Superior temporal gyrus (tissue), 1 donor: ENCODE results near the gene MUS81.

Experiments used
- DNase-seq: peaks from one replicate; pipeline ENCODE4 v3.0.0-alpha.2; 2016; ENCODE audit errors: extremely low spot score

MUS81 gene

GRCh38 chr11:65912845-65913244, 52.6 kb downstream of the MUS81 start:
- no peak for DNase-seq

GRCh38 chr11:65915101-65915820, 55.0 kb downstream of the MUS81 start:
- no peak for DNase-seq

GRCh38 chr11:65915821-65916251, 55.6 kb downstream of the MUS81 start:
- DNase-seq = no peak
